ENCODE measurements around the gene EIF2S3. TPM values are rescaled to one million over a fixed set of nuclear protein-coding genes. Genes with fewer than 3 reads are reported as not detected.

EIF2S3 gene
- total and polyA plus RNA-seq, 2 of the 13 experiments (the other 11 are each of a cell fraction or from before 2014, with no cell fraction given): 61.0 to 183 TPM

GRCh38 chrX:24024819-24025740 lies 29.7 kb upstream of the EIF2S3 start (continued):
- TF ChIP-seq ZBTB14 (CRISPR knock-in tag; IDR thresholded peaks at IDR 0.05) (no peak), ZNF180 (CRISPR knock-in tag; IDR thresholded peaks at IDR 0.05; ENCODE audit: borderline replicate concordance, low read depth) (no peak), MEIS2 (CRISPR knock-in tag; IDR thresholded peaks at IDR 0.05) (0 out of 2 replicates have a peak, but pooled peaks have one; percentile 50), KMT2B (CRISPR knock-in tag; IDR thresholded peaks at IDR 0.05) (peak; percentile 23; the same call in 1 of the 2 replicates), SALL2 (CRISPR knock-in tag; IDR thresholded peaks at IDR 0.05) (peak; percentile 39; the same call in 1 of the 2 replicates), POLR2A (IDR thresholded peaks at IDR 0.05; ENCODE audit: insufficient read depth in 1 of 2, low read depth in 2 of 2, low read length in 2 of 2) (peak; percentile 89 to 98), THAP8 (CRISPR knock-in tag; IDR thresholded peaks at IDR 0.05; ENCODE audit: borderline replicate concordance) (no peak), KLF6 (CRISPR knock-in tag; IDR thresholded peaks at IDR 0.05) (peak; percentile 42; the same call in 1 of the 2 replicates), GATA4 (IDR thresholded peaks at IDR 0.05; ENCODE audit: borderline replicate concordance, low read depth) (0 out of 2 replicates have a peak, but pooled peaks have one; percentile 40), ZBTB39 (CRISPR knock-in tag; IDR thresholded peaks at IDR 0.05) (no peak), HDAC2 (CRISPR knock-in tag; IDR thresholded peaks at IDR 0.05) (no peak), HNRNPK (IDR thresholded peaks at IDR 0.05; ENCODE audit: low read depth, low read length, poor library complexity, severe bottlenecking) (no peak), ZNF281 (CRISPR knock-in tag; IDR thresholded peaks at IDR 0.05; ENCODE audit: borderline replicate concordance) (peak; percentile 54; the same call in 1 of the 2 replicates), ZNF772 (CRISPR knock-in tag; IDR thresholded peaks at IDR 0.05) (peak; percentile 8; the same call in 1 of the 2 replicates), SRSF1 (optimal IDR thresholded peaks at IDR 0.05; ENCODE audit: low read depth, low read length) (peak; percentile 66), ZNF441 (CRISPR knock-in tag; IDR thresholded peaks at IDR 0.05; ENCODE audit: borderline replicate concordance) (no peak), MED1 (CRISPR knock-in tag; IDR thresholded peaks at IDR 0.05) (peak; percentile 26; the same call in 1 of the 2 replicates), ETV5 (CRISPR knock-in tag; IDR thresholded peaks at IDR 0.05; ENCODE audit: borderline replicate concordance) (peak; percentile 16; the same call in 1 of the 2 replicates), NFKB2 (CRISPR knock-in tag; IDR thresholded peaks at IDR 0.05; ENCODE audit: borderline replicate concordance) (peak; percentile 41; the same call in 1 of the 2 replicates)
